ENCODE measurements around the gene RPP14.

Gene RPP14

DNA sequence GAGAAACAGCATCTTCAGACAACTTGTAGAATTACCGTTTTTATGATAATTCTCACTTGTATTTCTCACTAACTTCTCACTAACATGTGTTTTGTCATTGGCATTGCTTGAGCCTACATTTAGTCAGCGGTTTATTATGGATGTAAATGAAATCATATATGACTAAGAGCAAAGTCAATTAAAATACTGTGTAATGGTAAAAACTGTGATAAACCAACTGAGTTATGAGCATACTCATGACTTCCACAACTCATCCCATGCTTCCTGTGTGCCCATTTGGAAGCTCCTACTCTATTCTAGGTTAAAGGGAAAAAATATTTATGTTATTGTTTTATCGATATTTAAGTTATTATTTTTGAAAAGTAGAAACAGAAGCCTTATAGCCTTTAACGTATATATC, 39.4 kb downstream of the RPP14 start:
- TF ChIP-seq, protein P1, sequence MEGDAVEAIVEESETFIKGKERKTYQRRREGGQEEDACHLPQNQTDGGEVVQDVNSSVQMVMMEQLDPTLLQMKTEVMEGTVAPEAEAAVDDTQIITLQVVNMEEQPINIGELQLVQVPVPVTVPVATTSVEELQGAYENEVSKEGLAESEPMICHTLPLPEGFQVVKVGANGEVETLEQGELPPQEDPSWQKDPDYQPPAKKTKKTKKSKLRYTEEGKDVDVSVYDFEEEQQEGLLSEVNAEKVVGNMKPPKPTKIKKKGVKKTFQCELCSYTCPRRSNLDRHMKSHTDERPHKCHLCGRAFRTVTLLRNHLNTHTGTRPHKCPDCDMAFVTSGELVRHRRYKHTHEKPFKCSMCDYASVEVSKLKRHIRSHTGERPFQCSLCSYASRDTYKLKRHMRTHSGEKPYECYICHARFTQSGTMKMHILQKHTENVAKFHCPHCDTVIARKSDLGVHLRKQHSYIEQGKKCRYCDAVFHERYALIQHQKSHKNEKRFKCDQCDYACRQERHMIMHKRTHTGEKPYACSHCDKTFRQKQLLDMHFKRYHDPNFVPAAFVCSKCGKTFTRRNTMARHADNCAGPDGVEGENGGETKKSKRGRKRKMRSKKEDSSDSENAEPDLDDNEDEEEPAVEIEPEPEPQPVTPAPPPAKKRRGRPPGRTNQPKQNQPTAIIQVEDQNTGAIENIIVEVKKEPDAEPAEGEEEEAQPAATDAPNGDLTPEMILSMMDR (IDR thresholded peaks at IDR 0.05; ENCODE audit: borderline replicate concordance, control extremely low read depth, extremely low read depth, insufficient read depth, missing control alignments) = no peak
- DNase-seq (ENCODE audit: low spot score) = no peak
- in situ Hi-C loops (cut with MboI; ENCODE audit: low sequenced_read_pairs, unreplicated experiment) = no loop called here

DNA sequence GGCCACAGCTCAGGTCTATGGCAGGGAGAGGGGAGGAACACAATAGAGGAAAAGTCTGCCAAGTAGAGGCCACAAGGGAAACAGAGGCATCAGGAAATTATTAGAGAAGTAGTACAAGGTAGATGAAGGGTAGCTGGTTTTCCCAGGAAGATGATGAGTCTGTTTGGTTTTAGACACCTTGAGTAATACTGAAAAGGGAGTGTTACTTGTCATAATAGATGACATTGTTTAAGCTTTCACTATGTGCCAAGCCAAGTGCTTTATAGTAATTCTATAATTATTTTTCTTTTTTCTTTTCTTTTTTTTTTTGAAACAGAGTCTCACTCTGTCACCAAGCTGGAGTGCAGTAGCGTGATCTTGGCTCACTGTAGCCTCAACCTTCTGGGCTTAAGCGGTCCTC, 40.3 kb downstream of the RPP14 start:
- DNase-seq (ENCODE audit: low spot score) = no peak
- in situ Hi-C loops (cut with MboI; ENCODE audit: low sequenced_read_pairs, unreplicated experiment) = no loop called here
- TF ChIP-seq, protein P1 (IDR thresholded peaks at IDR 0.05; ENCODE audit: borderline replicate concordance, control extremely low read depth, extremely low read depth, insufficient read depth, missing control alignments) = no peak

DNA sequence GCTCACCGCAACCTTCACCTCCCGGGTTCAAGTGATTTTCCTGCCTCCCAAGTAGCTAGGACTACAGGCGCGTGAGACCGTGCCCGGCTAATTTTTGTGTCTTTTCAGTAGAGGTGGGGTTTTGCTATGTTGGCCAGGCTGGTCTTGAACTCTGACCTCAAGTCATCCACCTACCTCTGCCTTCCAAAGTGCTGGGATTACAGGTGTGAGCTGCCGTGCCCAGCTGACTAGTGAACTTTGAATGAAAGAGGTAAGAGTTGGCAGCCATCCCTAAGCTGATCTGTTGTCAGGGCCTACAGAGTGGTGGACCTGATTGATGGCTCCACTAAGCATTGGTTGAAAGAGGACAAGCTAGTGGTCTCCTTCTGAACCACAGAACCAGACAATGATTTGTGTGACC, 41.9 kb downstream of the RPP14 start:
- DNase-seq (ENCODE audit: low spot score) = no peak
- TF ChIP-seq, protein P1 (IDR thresholded peaks at IDR 0.05; ENCODE audit: borderline replicate concordance, control extremely low read depth, extremely low read depth, insufficient read depth, missing control alignments) = no peak
- in situ Hi-C loops (cut with MboI; ENCODE audit: low sequenced_read_pairs, unreplicated experiment) = no loop called here

DNA sequence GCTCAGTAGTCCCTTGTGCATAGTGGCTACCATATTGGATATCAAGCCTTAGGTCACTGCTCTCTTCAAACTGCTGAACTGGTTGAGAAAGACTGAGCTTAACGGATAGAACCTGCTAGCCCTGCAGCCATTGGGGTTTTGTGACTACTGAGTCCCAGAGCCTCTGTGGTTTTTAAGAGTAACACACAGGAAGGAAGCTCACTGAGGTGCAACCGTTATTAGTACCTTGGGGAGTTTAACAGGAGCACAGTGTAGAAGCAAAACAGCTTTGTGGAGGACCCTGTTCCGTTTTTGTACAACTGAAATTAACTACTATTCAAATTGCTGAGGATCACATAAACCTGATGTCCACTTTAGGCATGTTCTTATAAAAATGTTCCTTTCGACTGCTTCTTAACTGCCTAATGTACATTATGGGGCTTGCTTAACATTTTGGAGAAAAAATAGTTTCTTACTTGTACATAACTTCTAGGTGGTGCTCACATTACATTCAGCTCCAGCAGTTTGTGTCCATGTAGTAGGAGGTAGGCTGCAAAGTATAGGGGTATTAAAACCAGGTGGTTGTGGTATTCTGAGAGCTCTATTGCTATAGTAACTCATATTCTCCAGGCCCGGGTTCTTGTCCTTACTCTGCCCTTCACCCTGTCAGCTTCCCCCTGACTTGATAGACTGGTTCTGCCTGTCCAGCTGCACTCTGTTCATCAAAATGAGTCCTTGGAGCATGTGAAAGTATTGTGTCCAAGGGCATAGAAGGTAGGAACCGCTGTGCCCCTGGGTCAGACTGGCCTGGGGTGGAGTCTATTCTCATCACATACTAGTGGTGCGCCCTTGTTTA, 44.0 kb downstream of the RPP14 start:
- in situ Hi-C loops (cut with MboI; ENCODE audit: low sequenced_read_pairs, unreplicated experiment) = no loop called here
- TF ChIP-seq, protein P1 (IDR thresholded peaks at IDR 0.05; ENCODE audit: borderline replicate concordance, control extremely low read depth, extremely low read depth, insufficient read depth, missing control alignments) = no peak
- DNase-seq (ENCODE audit: low spot score) = peak; percentile 68

DNA sequence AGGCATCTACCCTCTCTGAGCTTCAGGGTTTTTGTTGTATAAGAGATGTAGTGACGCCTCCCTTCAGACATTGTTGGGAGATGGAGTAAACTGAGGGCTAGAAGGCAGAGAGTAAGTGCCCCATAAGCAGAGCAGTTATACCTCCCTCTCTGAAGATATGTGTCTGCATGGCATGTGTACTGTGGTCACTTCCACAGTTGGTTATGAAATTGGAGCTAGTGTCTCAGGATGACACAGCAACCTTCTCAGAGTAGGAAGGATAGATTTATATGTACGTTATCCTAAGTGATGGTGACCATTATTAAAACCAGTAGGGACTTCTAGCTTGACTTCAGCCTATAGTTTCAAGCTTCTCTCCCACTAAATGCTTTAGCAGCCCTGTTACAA, 44.6 kb downstream of the RPP14 start:
- no peak for DNase-seq (ENCODE audit: low spot score)
- in situ Hi-C loops (cut with MboI; ENCODE audit: low sequenced_read_pairs, unreplicated experiment) = no loop called here
- TF ChIP-seq, protein P1 (IDR thresholded peaks at IDR 0.05; ENCODE audit: borderline replicate concordance, control extremely low read depth, extremely low read depth, insufficient read depth, missing control alignments) = no peak

DNA sequence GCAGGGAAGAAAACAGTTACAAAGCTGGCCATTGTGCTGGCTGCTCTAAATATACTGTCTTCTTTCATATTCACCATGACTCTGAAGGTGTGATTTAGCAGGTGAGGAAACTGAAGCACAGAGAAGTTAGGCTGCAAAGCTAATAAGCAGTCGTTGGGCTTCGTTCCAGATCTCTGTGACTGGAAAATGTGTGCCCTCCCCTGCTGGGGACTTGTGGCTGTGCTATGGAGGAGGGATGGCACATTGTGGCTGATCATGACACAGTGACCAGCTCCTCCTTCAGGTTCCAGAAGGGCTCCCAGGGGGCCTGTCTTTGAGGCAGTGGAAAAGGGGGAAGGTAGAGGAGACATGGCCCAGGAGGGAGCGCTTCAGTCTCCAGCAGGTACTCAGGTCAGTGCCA, 45.9 kb downstream of the RPP14 start:
- no peak for DNase-seq (ENCODE audit: low spot score)
- in situ Hi-C loops (cut with MboI; ENCODE audit: low sequenced_read_pairs, unreplicated experiment) = no loop called here
- TF ChIP-seq, protein P1 (IDR thresholded peaks at IDR 0.05; ENCODE audit: borderline replicate concordance, control extremely low read depth, extremely low read depth, insufficient read depth, missing control alignments) = no peak

Data from GM13976 (cell line).